ENCODE data around the gene HAGHL.

Gene HAGHL

DNA sequence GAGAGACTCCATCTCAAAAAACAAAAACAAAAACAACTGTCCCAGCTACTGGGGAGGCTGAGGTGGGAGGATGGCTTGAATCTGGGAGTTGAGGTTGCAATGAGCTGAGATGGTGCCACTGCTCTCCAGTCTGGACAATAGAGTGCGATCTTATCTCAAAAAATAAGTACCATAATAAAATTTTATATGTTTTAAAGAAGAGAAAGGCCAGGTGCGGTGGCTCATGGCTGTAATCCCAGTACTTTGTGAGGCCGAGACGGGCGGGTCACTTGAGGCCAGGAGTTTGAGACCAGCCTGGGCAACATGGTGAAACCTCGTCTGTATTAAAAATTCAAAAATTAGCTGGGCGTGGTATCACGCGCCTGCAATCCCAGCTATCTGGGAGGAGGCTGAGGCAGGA lies 49.9 kb downstream of the HAGHL start:
- no peak for DNase-seq

DNA sequence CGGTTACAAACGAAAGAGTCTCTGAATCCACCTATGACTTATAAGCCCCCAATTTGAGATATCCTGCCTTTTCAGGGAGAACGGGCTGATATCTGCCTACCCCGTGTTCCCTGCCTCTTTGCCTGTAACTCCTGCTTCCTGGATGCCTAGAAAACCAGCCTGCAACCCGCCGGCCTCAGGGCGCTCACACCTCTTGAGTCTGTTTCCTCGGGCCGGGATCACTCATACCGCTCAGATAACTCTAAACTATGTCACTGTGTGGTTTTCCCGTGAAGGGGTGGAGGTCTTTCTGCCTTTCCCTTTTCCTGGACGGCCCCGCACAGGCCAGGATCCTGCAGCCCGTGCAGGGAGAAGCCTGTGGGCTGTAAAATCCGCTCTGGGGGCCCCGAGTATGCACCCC lies 50.9 kb downstream of the HAGHL start:
- DNase-seq: no peak

DNA sequence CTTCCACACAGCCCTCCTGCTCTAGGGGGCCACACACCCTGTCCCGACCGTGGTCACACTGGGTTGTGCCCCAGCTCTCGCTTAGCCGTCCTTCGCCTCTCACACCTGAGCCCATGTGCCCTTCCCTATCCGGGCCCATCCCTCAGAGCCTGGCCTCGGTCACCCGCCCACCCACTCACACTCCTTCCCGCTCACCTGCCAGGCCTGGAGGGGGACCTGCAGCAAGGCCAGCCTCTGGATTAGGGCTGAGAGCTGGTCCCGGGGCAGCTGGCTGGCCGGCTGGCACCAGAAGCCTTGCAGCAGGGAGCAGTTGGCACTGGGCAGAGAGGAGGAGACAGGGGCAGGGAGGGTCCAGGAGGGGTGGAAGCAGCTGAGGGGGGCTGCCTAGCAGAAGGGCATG lies 51.5 kb downstream of the HAGHL start:
- no peak for DNase-seq

DNA sequence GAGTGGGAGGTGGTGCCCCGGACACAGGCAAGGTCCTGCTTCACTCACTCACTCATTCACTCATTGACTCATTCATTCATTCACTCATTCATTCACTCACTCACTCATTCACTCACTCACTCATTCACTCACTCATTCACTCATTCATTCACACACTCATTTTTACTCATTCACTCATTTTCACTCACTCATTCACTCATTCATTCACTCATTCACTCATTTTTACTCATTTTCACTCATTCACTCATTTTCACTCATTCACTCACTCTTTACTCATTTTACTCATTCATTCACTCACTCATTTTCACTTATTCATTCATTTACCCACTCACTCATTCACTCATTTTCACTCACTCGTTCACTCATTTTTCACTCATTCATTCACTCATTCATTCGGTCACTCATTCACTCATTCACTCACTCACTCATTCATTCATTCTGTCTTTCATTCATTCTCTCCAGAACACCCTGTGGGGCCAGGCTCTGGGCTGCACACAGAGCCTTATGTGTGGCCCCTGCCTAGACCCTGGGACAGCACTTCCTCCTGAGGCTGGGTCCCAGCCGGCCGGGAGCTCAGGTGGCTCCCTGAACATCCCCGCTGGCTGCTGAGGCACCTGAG lies 52.1 kb downstream of the HAGHL start:
- DNase-seq: no peak

Measured in stimulated activated CD8-positive, alpha-beta memory T cell treated with anti-CD3 and anti-CD28 coated beads, Interleukin-4, amount 100 ng/mL, for 48 hours (primary cell).